Measurements from ENCODE around the gene MRPS27.

Gene MRPS27

GRCh38 chr5:72191404-72191803 is 128.6 kb downstream of the MRPS27 start:
- H3K36me3 ChIP-seq (replicated peaks in 1 of 2; ENCODE audit: control insufficient read depth in 2 of 2, insufficient read depth in 2 of 2, low read length in 2 of 2): peaks cover 45 to 100% of the 10 kb centered on the region in 2 donors
- no CpG with 5 or more reads among the region's 3 CpGs for WGBS, 2 donors (ENCODE audit: extremely low coverage in 2 of 2, insufficient read length in 2 of 2, insufficient replicate concordance in 1 of 2)
- no peak overlapping the region for H3K4me2 ChIP-seq (ENCODE audit: insufficient read depth, low read length, poor library complexity, severe bottlenecking)

DNA sequence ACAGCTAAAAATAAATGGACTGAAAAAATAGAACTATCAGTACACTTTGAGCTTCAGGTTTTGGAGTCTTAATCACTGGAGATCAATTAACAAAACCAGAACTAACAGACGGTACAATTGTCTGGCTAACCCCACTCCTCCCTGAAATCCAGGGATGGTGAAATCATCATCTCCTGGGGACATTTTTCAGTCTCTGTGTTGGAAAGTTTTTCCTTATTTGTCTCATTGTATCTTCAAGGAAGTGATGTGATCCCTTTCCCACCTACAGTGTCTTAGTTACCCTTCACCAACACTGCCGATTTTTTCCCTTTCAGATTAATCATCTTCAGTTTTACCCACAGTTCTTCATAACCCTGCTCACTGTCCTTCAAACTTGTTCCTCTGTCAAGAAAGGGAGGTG is 130.9 kb downstream of the MRPS27 start:
- no peak overlapping the region for H2BK5ac ChIP-seq (ENCODE audit: low read length)
- WGBS, 2 donors (ENCODE audit: extremely low coverage in 2 of 2, insufficient read length in 2 of 2, insufficient replicate concordance in 1 of 2): no CpG with 5 or more reads among the region's 2 CpGs
- no peak overlapping the region for H4K91ac ChIP-seq (ENCODE audit: low read depth, low read length, poor library complexity)
- no peak overlapping the region for H4K8ac ChIP-seq (ENCODE audit: low read depth, low read length)
- H3K4me1 ChIP-seq (ENCODE audit: control insufficient read depth in 2 of 2, insufficient read depth in 1 of 2, low read depth in 1 of 2, low read length in 2 of 2): peaks cover 8 to 10% of the 10 kb centered on the region in 2 donors
- H3K9me3 ChIP-seq (replicated peaks in 1 of 2; ENCODE audit: control insufficient read depth in 2 of 2, insufficient read depth in 1 of 2, low read depth in 1 of 2, low read length in 2 of 2): peaks cover 0 to 6% of the 10 kb centered on the region in 2 donors
- no peak overlapping the region for H3K23ac ChIP-seq (ENCODE audit: low read depth, low read length, poor library complexity)
- no peak overlapping the region for H2AFZ ChIP-seq (ENCODE audit: low read length)
- H3K79me1 ChIP-seq (ENCODE audit: low read depth, low read length): peaks cover 7% of the 10 kb centered on the region
- no peak overlapping the region for H3K4me3 ChIP-seq (ENCODE audit: low read length in 2 of 2)
- H2BK120ac ChIP-seq (ENCODE audit: low read depth, low read length): no peak overlapping the region
- no peak overlapping the region for H2AK5ac ChIP-seq (ENCODE audit: low read depth, low read length)
- no peak for DNase-seq (ENCODE audit: low spot score)
- H3K9ac ChIP-seq (ENCODE audit: low read depth, low read length, poor library complexity): no peak overlapping the region
- no peak overlapping the region for H2BK12ac ChIP-seq (ENCODE audit: low read length)
- H3K4ac ChIP-seq (ENCODE audit: low read length): no peak overlapping the region
- H3K18ac ChIP-seq (ENCODE audit: low read length): no peak overlapping the region
- H3K4me2 ChIP-seq (ENCODE audit: insufficient read depth, low read length, poor library complexity, severe bottlenecking): no peak overlapping the region
- H3K27ac ChIP-seq (replicated peaks; ENCODE audit: low read length): no peak overlapping the region
- peaks cover 39 to 100% of the 10 kb centered on the region in 2 donors for H3K36me3 ChIP-seq (replicated peaks in 1 of 2; ENCODE audit: control insufficient read depth in 2 of 2, insufficient read depth in 2 of 2, low read length in 2 of 2)
- no peak overlapping the region for H2BK15ac ChIP-seq (ENCODE audit: low read length)
- H3K14ac ChIP-seq (ENCODE audit: low read length): no peak overlapping the region
- H3K27me3 ChIP-seq (ENCODE audit: control insufficient read depth in 3 of 3, insufficient read depth in 3 of 3, low read depth in 1 of 3, low read length in 3 of 3): no peaks in the 10 kb centered on the region

More at GRCh38 chr5:72191404-72191803, 128.6 kb downstream of the MRPS27 start:
- Histone ChIP-seq H2BK120ac (ENCODE audit: low read depth, low read length) (no peak overlapping the region), H3K27me3 (ENCODE audit: control insufficient read depth in 3 of 3, insufficient read depth in 3 of 3, low read depth in 1 of 3, low read length in 3 of 3) (no peaks in the 10 kb centered on the region), H2BK5ac (ENCODE audit: low read length) (no peak overlapping the region), H3K23ac (ENCODE audit: low read depth, low read length, poor library complexity) (no peak overlapping the region), H3K9ac (ENCODE audit: low read depth, low read length, poor library complexity) (no peak overlapping the region), H3K4ac (ENCODE audit: low read length) (no peak overlapping the region), H4K8ac (ENCODE audit: low read depth, low read length) (no peak overlapping the region), H2AFZ (ENCODE audit: low read length) (no peak overlapping the region), H3K14ac (ENCODE audit: low read length) (no peak overlapping the region), H3K4me1 (ENCODE audit: control insufficient read depth in 2 of 2, insufficient read depth in 1 of 2, low read depth in 1 of 2, low read length in 2 of 2) (no peaks in the 10 kb centered on the region), H2AK5ac (ENCODE audit: low read depth, low read length) (no peak overlapping the region), H3K9me3 (replicated peaks in 1 of 2; ENCODE audit: control insufficient read depth in 2 of 2, insufficient read depth in 1 of 2, low read depth in 1 of 2, low read length in 2 of 2) (peaks cover 2 to 27% of the 10 kb centered on the region in 2 donors), H4K91ac (ENCODE audit: low read depth, low read length, poor library complexity) (no peak overlapping the region), H3K79me1 (ENCODE audit: low read depth, low read length) (peaks cover 1% of the 10 kb centered on the region), H3K18ac (ENCODE audit: low read length) (no peak overlapping the region), H2BK15ac (ENCODE audit: low read length) (no peak overlapping the region), H2BK12ac (ENCODE audit: low read length) (no peak overlapping the region), H3K4me3 (ENCODE audit: low read length in 2 of 2) (no peak overlapping the region), H3K27ac (replicated peaks; ENCODE audit: low read length) (no peak overlapping the region)
- DNase-seq (ENCODE audit: low spot score): no peak

DNA sequence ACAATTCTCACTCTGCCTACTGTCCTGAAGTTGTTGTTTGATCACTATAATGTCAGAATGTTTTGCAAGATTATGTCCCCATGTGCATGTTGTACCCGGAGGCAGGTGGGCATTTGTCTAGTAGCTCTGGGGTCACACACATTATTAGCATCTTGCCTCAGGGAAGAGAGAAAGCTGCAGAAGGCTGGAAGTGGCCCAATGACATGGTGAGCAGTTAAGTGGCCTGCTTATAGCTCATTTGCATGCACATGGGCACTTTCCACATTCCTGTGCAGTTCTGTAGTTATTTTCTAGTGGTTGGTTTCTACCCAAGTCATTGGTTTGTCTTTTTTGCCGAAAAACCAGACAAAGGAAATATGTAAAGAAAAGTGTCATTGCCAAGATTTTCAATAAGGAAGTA is 131.9 kb downstream of the MRPS27 start:
- Histone ChIP-seq H4K91ac (ENCODE audit: low read depth, low read length, poor library complexity) (no peak overlapping the region), H3K27ac (replicated peaks; ENCODE audit: low read length) (no peak overlapping the region), H3K4ac (ENCODE audit: low read length) (no peak overlapping the region), H3K4me1 (ENCODE audit: control insufficient read depth in 2 of 2, insufficient read depth in 1 of 2, low read depth in 1 of 2, low read length in 2 of 2) (peaks cover 16% of the 10 kb centered on the region in 2 donors), H3K9me3 (replicated peaks in 1 of 2; ENCODE audit: control insufficient read depth in 2 of 2, insufficient read depth in 1 of 2, low read depth in 1 of 2, low read length in 2 of 2) (peaks cover 0 to 2% of the 10 kb centered on the region in 2 donors), H2AK5ac (ENCODE audit: low read depth, low read length) (no peak overlapping the region), H3K14ac (ENCODE audit: low read length) (no peak overlapping the region), H2BK120ac (ENCODE audit: low read depth, low read length) (no peak overlapping the region), H3K27me3 (ENCODE audit: control insufficient read depth in 3 of 3, insufficient read depth in 3 of 3, low read depth in 1 of 3, low read length in 3 of 3) (no peaks in the 10 kb centered on the region), H2BK15ac (ENCODE audit: low read length) (no peak overlapping the region), H3K23ac (ENCODE audit: low read depth, low read length, poor library complexity) (no peak overlapping the region), H2BK5ac (ENCODE audit: low read length) (no peak overlapping the region), H3K79me1 (ENCODE audit: low read depth, low read length) (peaks cover 7% of the 10 kb centered on the region), H3K18ac (ENCODE audit: low read length) (no peak overlapping the region), H2AFZ (ENCODE audit: low read length) (no peak overlapping the region), H3K9ac (ENCODE audit: low read depth, low read length, poor library complexity) (no peak overlapping the region), H2BK12ac (ENCODE audit: low read length) (no peak overlapping the region), H3K36me3 (replicated peaks in 1 of 2; ENCODE audit: control insufficient read depth in 2 of 2, insufficient read depth in 2 of 2, low read length in 2 of 2) (peaks cover 33 to 96% of the 10 kb centered on the region in 2 donors), H3K4me2 (ENCODE audit: insufficient read depth, low read length, poor library complexity, severe bottlenecking) (no peak overlapping the region), H3K4me3 (ENCODE audit: low read length in 2 of 2) (no peak overlapping the region), H4K8ac (ENCODE audit: low read depth, low read length) (no peak overlapping the region)
- no peak for DNase-seq (ENCODE audit: low spot score)
- WGBS, 2 donors (ENCODE audit: extremely low coverage in 2 of 2, insufficient read length in 2 of 2, insufficient replicate concordance in 1 of 2): no CpG with 5 or more reads among the region's 2 CpGs

DNA sequence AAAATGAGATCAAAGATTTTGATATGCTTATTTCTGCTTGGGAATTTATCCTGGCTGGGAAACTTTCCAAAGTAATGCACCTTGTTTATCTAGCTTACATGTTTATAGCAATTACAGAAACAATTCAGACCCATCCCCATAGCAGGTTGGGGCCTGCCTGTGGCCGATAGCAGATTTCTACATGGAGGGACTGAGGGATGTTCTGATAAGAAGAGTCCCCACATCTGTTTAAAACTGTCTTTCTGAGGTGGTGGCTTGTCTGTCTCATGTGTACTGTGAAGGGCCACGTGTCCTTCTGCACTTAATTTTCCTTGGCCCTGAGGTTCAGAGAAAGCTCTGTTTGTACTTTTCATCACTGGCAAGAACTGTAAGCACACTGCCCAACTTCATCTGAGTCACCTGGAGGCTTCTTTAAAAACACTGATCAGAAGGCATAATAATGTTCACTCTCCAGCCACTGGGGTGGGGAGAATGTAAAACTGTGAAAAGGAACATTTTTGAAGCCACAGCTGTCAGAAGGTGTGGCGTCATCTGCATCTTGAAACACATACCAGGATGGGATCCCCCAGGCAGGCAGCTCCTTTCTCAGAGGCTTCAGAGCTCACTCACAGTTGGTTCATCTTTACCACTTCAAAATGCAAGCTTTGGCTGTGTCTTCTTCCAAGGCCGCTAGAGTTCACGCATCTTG is 132.5 kb downstream of the MRPS27 start:
- no peak overlapping the region for H2BK12ac ChIP-seq (ENCODE audit: low read length)
- H3K9me3 ChIP-seq (replicated peaks in 1 of 2; ENCODE audit: control insufficient read depth in 2 of 2, insufficient read depth in 1 of 2, low read depth in 1 of 2, low read length in 2 of 2): peaks cover 0 to 2% of the 10 kb centered on the region in 2 donors
- no peak for DNase-seq (ENCODE audit: low spot score)
- H3K4ac ChIP-seq (ENCODE audit: low read length): no peak overlapping the region
- no peaks in the 10 kb centered on the region for H3K27me3 ChIP-seq (ENCODE audit: control insufficient read depth in 3 of 3, insufficient read depth in 3 of 3, low read depth in 1 of 3, low read length in 3 of 3)
- no peak overlapping the region for H2BK120ac ChIP-seq (ENCODE audit: low read depth, low read length)
- H3K79me1 ChIP-seq (ENCODE audit: low read depth, low read length): peaks cover 7% of the 10 kb centered on the region
- H3K4me2 ChIP-seq (ENCODE audit: insufficient read depth, low read length, poor library complexity, severe bottlenecking): no peak overlapping the region
- H3K9ac ChIP-seq (ENCODE audit: low read depth, low read length, poor library complexity): no peak overlapping the region
- no peak overlapping the region for H3K18ac ChIP-seq (ENCODE audit: low read length)
- H3K4me3 ChIP-seq (ENCODE audit: low read length in 2 of 2): no peak overlapping the region
- H4K91ac ChIP-seq (ENCODE audit: low read depth, low read length, poor library complexity): no peak overlapping the region
- H3K14ac ChIP-seq (ENCODE audit: low read length): no peak overlapping the region
- H3K23ac ChIP-seq (ENCODE audit: low read depth, low read length, poor library complexity): no peak overlapping the region
- H4K8ac ChIP-seq (ENCODE audit: low read depth, low read length): no peak overlapping the region
- H2AK5ac ChIP-seq (ENCODE audit: low read depth, low read length): no peak overlapping the region
- peaks cover 33 to 89% of the 10 kb centered on the region in 2 donors for H3K36me3 ChIP-seq (replicated peaks in 1 of 2; ENCODE audit: control insufficient read depth in 2 of 2, insufficient read depth in 2 of 2, low read length in 2 of 2)
- no peak overlapping the region for H2BK15ac ChIP-seq (ENCODE audit: low read length)
- H2AFZ ChIP-seq (ENCODE audit: low read length): no peak overlapping the region
- no CpG with 5 or more reads among the region's 5 CpGs for WGBS, 2 donors (ENCODE audit: extremely low coverage in 2 of 2, insufficient read length in 2 of 2, insufficient replicate concordance in 1 of 2)
- no peak overlapping the region for H2BK5ac ChIP-seq (ENCODE audit: low read length)
- peaks cover 21 to 22% of the 10 kb centered on the region in 2 donors for H3K4me1 ChIP-seq (ENCODE audit: control insufficient read depth in 2 of 2, insufficient read depth in 1 of 2, low read depth in 1 of 2, low read length in 2 of 2)
- no peak overlapping the region for H3K27ac ChIP-seq (replicated peaks; ENCODE audit: low read length)
